ENCODE data around the gene SIGLEC8.

Gene SIGLEC8

DNA sequence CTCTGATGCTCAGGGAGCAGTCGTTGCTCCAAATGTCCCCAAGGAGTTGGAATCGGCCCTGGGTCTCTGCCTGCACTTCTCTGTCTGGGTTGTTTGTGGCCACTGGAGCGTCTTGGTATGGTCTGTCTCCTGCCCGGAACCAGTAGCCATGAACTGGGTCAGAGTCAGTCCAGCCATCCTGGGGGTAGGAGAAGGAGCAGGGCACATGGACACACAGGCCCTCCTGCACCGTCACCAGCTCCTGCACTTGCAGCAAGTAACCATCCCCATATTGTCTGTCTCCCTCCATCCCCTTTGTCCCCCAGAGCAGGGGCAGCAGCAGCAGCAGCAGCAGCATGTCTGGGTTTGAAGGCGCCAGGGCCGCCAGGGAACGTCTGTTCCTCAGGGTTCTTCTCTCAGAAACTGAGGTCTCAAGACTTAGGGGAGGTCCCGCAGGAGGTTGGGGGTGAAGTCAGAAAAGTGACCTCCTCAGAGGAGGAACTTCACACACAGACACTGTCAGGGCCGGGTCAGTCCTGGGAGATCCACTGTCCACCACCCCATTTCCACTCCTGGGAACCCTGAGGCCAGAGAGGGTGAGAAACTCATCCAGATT lies at the start of gene SIGLEC8:
Gene SIGLEC8 (minus strand): TSS at position 404 of the 595 bp plus-strand sequence. CDS start 67 bp downstream, at position 337.
- H3K36me3 ChIP-seq (ENCODE audit: insufficient read depth, low read length) = no peaks in the 10 kb centered on the region
- no peak within 1 kb of the TSS for H3K4me2 ChIP-seq (ENCODE audit: low read depth, low read length, poor library complexity, severe bottlenecking)
- no peak within 1 kb of the TSS for H3K4me3 ChIP-seq (ENCODE audit: low read length, poor library complexity, severe bottlenecking)
- H3K9me3 ChIP-seq (ENCODE audit: insufficient read depth, low read depth, low read length) = no peaks in the 10 kb centered on the region
- H3K27me3 ChIP-seq (ENCODE audit: insufficient read depth, low read length, poor library complexity, severe bottlenecking) = no peaks in the 10 kb centered on the region
- H3K79me2 ChIP-seq (ENCODE audit: insufficient read depth, low read length) = no peaks in the 10 kb centered on the region
- TF ChIP-seq, protein P1, sequence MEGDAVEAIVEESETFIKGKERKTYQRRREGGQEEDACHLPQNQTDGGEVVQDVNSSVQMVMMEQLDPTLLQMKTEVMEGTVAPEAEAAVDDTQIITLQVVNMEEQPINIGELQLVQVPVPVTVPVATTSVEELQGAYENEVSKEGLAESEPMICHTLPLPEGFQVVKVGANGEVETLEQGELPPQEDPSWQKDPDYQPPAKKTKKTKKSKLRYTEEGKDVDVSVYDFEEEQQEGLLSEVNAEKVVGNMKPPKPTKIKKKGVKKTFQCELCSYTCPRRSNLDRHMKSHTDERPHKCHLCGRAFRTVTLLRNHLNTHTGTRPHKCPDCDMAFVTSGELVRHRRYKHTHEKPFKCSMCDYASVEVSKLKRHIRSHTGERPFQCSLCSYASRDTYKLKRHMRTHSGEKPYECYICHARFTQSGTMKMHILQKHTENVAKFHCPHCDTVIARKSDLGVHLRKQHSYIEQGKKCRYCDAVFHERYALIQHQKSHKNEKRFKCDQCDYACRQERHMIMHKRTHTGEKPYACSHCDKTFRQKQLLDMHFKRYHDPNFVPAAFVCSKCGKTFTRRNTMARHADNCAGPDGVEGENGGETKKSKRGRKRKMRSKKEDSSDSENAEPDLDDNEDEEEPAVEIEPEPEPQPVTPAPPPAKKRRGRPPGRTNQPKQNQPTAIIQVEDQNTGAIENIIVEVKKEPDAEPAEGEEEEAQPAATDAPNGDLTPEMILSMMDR (conservative IDR thresholded peaks at IDR 0.05; ENCODE audit: low read length) = no peak
- TF ChIP-seq EZH2phosphoT487 (IDR thresholded peaks at IDR 0.05; ENCODE audit: borderline replicate concordance) = no peak
- H3K9me2 ChIP-seq (replicated peaks; ENCODE audit: low read depth, low read length) = no peaks in the 10 kb centered on the region
- no peak within 1 kb of the TSS for H2AFZ ChIP-seq (ENCODE audit: low read length)
- H3K4me1 ChIP-seq (ENCODE audit: insufficient read depth, low read length, poor library complexity, severe bottlenecking) = peaks cover 35% of the 10 kb centered on the region
- no peak within 1 kb of the TSS for H3K9ac ChIP-seq (ENCODE audit: low read depth, low read length, poor library complexity, severe bottlenecking)
- H3F3A ChIP-seq (ENCODE audit: low read depth) = peaks cover 4% of the 10 kb centered on the region; the same call in 1 of the 2 replicates
- H4K20me1 ChIP-seq (ENCODE audit: insufficient read depth, low read length, poor library complexity, severe bottlenecking) = no peaks in the 10 kb centered on the region

DNA sequence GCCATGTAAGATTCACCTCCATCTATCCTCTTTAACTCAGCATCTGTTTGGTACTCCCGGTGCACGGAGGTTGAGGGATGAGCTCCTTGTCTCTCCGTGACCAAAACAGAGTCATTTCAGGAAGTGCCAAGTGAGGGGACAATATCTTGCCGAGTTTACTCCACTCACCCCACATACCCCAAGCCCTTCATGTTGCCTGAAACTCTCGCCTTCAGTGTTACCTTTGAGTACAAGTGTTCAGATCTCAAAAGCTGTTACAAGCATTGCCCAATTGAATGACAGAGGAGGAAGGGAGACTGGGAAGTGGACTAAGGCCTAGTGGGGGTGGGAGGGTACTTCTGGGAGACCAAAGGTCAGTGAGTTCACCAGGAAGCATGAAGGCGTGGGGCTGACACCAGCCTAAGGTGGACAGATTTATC lies 49.4 kb upstream of the SIGLEC8 start:
- Histone ChIP-seq H3K4me1 (ENCODE audit: insufficient read depth, low read length, poor library complexity, severe bottlenecking) (no peaks in the 10 kb centered on the region), H4K20me1 (ENCODE audit: insufficient read depth, low read length, poor library complexity, severe bottlenecking) (no peaks in the 10 kb centered on the region), H2AFZ (ENCODE audit: low read length) (no peak overlapping the region), H3F3A (ENCODE audit: low read depth) (no peaks in the 10 kb centered on the region), H3K4me2 (ENCODE audit: low read depth, low read length, poor library complexity, severe bottlenecking) (no peak overlapping the region), H3K36me3 (ENCODE audit: insufficient read depth, low read length) (no peaks in the 10 kb centered on the region), H3K27me3 (ENCODE audit: insufficient read depth, low read length, poor library complexity, severe bottlenecking) (peaks cover 4% of the 10 kb centered on the region), H3K4me3 (ENCODE audit: low read length, poor library complexity, severe bottlenecking) (no peak overlapping the region), H3K9me2 (replicated peaks; ENCODE audit: low read depth, low read length) (no peaks in the 10 kb centered on the region), H3K9ac (ENCODE audit: low read depth, low read length, poor library complexity, severe bottlenecking) (no peak overlapping the region), H3K79me2 (ENCODE audit: insufficient read depth, low read length) (no peaks in the 10 kb centered on the region), H3K9me3 (ENCODE audit: insufficient read depth, low read depth, low read length) (no peaks in the 10 kb centered on the region)
- TF ChIP-seq, protein P1 (conservative IDR thresholded peaks at IDR 0.05; ENCODE audit: low read length) = no peak
- no peak for TF ChIP-seq EZH2phosphoT487 (IDR thresholded peaks at IDR 0.05; ENCODE audit: borderline replicate concordance)

DNA sequence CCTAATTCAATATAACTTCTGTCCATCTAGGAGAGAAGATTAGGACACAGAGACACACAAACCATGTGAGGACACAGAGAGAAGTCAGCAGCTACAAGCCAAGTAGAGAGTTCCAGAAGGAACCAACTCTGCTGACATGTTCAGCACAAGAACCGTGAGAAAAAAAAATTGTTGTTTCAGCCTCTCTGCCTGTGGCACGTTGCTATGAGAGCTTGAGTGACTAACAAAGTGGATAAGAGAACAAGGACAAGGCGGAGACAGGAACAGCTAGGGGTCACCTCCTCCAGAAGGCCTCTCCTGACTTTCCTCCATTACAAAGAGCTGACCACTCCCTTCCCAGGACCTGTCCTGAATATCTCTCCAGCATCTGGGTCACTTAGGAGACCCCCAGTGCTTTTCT lies 48.9 kb upstream of the SIGLEC8 start:
- Histone ChIP-seq H3K4me1 (ENCODE audit: insufficient read depth, low read length, poor library complexity, severe bottlenecking) (no peaks in the 10 kb centered on the region), H3K27me3 (ENCODE audit: insufficient read depth, low read length, poor library complexity, severe bottlenecking) (peaks cover 4% of the 10 kb centered on the region), H3K79me2 (ENCODE audit: insufficient read depth, low read length) (no peaks in the 10 kb centered on the region), H3K9me2 (replicated peaks; ENCODE audit: low read depth, low read length) (no peaks in the 10 kb centered on the region), H3K9me3 (ENCODE audit: insufficient read depth, low read depth, low read length) (no peaks in the 10 kb centered on the region), H3K9ac (ENCODE audit: low read depth, low read length, poor library complexity, severe bottlenecking) (no peak overlapping the region), H3K4me2 (ENCODE audit: low read depth, low read length, poor library complexity, severe bottlenecking) (no peak overlapping the region), H3K4me3 (ENCODE audit: low read length, poor library complexity, severe bottlenecking) (no peak overlapping the region), H2AFZ (ENCODE audit: low read length) (no peak overlapping the region), H4K20me1 (ENCODE audit: insufficient read depth, low read length, poor library complexity, severe bottlenecking) (no peaks in the 10 kb centered on the region), H3F3A (ENCODE audit: low read depth) (no peaks in the 10 kb centered on the region), H3K36me3 (ENCODE audit: insufficient read depth, low read length) (no peaks in the 10 kb centered on the region)
- no peak for TF ChIP-seq EZH2phosphoT487 (IDR thresholded peaks at IDR 0.05; ENCODE audit: borderline replicate concordance)
- TF ChIP-seq, protein P1 (conservative IDR thresholded peaks at IDR 0.05; ENCODE audit: low read length) = no peak
